ENCODE data around the gene PDZD2. TPM values are rescaled to one million over a fixed set of nuclear protein-coding genes. Genes with fewer than 3 reads are reported as not detected.

PDZD2 gene
- total RNA-seq, 1 experiment from 2014 or later, result 2.2 TPM

GRCh38 chr5:32023816-32024215 lies 384.9 kb downstream of the PDZD2 start:
- Histone ChIP-seq H3K9me3 (ENCODE audit: low read depth, low read length, poor library complexity, severe bottlenecking) (no peaks in the 10 kb centered on the region), H3K27ac (ENCODE audit: low read depth, low read length, poor library complexity, severe bottlenecking) (no peak overlapping the region), H3K4me3 (ENCODE audit: low read depth, low read length, poor library complexity, severe bottlenecking) (no peak overlapping the region), H3K4me1 (ENCODE audit: insufficient read depth, low read length, poor library complexity, severe bottlenecking) (peaks cover 18% of the 10 kb centered on the region), H3K36me3 (ENCODE audit: insufficient read depth, low read length, poor library complexity, severe bottlenecking) (no peaks in the 10 kb centered on the region), H3K27me3 (replicated peaks; ENCODE audit: insufficient read depth, low read depth, low read length, poor library complexity) (no peaks in the 10 kb centered on the region)
- intact Hi-C loops (cut with micrococcal nuclease; ENCODE audit: unreplicated experiment), result no loop called here
- ChIA-PET POLR2A (ENCODE audit: low non-redundant PET) (no interaction called here), CTCF (no interaction called here)
- BruUV-seq (replicated peaks), result no TSS peak
- TF ChIP-seq, protein P1, sequence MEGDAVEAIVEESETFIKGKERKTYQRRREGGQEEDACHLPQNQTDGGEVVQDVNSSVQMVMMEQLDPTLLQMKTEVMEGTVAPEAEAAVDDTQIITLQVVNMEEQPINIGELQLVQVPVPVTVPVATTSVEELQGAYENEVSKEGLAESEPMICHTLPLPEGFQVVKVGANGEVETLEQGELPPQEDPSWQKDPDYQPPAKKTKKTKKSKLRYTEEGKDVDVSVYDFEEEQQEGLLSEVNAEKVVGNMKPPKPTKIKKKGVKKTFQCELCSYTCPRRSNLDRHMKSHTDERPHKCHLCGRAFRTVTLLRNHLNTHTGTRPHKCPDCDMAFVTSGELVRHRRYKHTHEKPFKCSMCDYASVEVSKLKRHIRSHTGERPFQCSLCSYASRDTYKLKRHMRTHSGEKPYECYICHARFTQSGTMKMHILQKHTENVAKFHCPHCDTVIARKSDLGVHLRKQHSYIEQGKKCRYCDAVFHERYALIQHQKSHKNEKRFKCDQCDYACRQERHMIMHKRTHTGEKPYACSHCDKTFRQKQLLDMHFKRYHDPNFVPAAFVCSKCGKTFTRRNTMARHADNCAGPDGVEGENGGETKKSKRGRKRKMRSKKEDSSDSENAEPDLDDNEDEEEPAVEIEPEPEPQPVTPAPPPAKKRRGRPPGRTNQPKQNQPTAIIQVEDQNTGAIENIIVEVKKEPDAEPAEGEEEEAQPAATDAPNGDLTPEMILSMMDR (conservative IDR thresholded peaks at IDR 0.05; ENCODE audit: low read depth, low read length), result no peak
- no peak for TF ChIP-seq EZH2 (IDR thresholded peaks at IDR 0.05; ENCODE audit: borderline replicate concordance, low read depth, low read length, poor library complexity, severe bottlenecking)
- DNase-seq (ENCODE audit: low spot score), result no peak

GRCh38 chr5:32024751-32025150 lies 385.8 kb downstream of the PDZD2 start:
- CTCF ChIA-PET, result no interaction called here
- POLR2A ChIA-PET (ENCODE audit: low non-redundant PET), result no interaction called here
- no TSS peak for BruUV-seq (replicated peaks)
- H3K27me3 ChIP-seq (replicated peaks; ENCODE audit: insufficient read depth, low read depth, low read length, poor library complexity), result no peaks in the 10 kb centered on the region
- H3K4me1 ChIP-seq (ENCODE audit: insufficient read depth, low read length, poor library complexity, severe bottlenecking), result peaks cover 28% of the 10 kb centered on the region
- H3K36me3 ChIP-seq (ENCODE audit: insufficient read depth, low read length, poor library complexity, severe bottlenecking), result no peaks in the 10 kb centered on the region
- no peak overlapping the region for H3K4me3 ChIP-seq (ENCODE audit: low read depth, low read length, poor library complexity, severe bottlenecking)
- intact Hi-C loops (cut with micrococcal nuclease; ENCODE audit: unreplicated experiment), result no loop called here
- TF ChIP-seq, protein P1 (conservative IDR thresholded peaks at IDR 0.05; ENCODE audit: low read depth, low read length), result no peak
- no peak for TF ChIP-seq EZH2 (IDR thresholded peaks at IDR 0.05; ENCODE audit: borderline replicate concordance, low read depth, low read length, poor library complexity, severe bottlenecking)
- no peak for DNase-seq (ENCODE audit: low spot score)
- no peaks in the 10 kb centered on the region for H3K9me3 ChIP-seq (ENCODE audit: low read depth, low read length, poor library complexity, severe bottlenecking)
- no peak overlapping the region for H3K27ac ChIP-seq (ENCODE audit: low read depth, low read length, poor library complexity, severe bottlenecking)

GRCh38 chr5:32027093-32027716 lies 388.3 kb downstream of the PDZD2 start:
- Histone ChIP-seq H3K4me3 (ENCODE audit: low read depth, low read length, poor library complexity, severe bottlenecking) (peak overlapping the region; percentile 27), H3K9me3 (ENCODE audit: low read depth, low read length, poor library complexity, severe bottlenecking) (no peaks in the 10 kb centered on the region), H3K36me3 (ENCODE audit: insufficient read depth, low read length, poor library complexity, severe bottlenecking) (no peaks in the 10 kb centered on the region), H3K27me3 (replicated peaks; ENCODE audit: insufficient read depth, low read depth, low read length, poor library complexity) (no peaks in the 10 kb centered on the region), H3K4me1 (ENCODE audit: insufficient read depth, low read length, poor library complexity, severe bottlenecking) (peaks cover 52% of the 10 kb centered on the region), H3K27ac (ENCODE audit: low read depth, low read length, poor library complexity, severe bottlenecking) (peak overlapping the region; percentile 81)
- BruUV-seq (replicated peaks), result no TSS peak
- no peak for TF ChIP-seq EZH2 (IDR thresholded peaks at IDR 0.05; ENCODE audit: borderline replicate concordance, low read depth, low read length, poor library complexity, severe bottlenecking)
- TF ChIP-seq, protein P1 (conservative IDR thresholded peaks at IDR 0.05; ENCODE audit: low read depth, low read length), result no peak
- intact Hi-C loops (cut with micrococcal nuclease; ENCODE audit: unreplicated experiment), result no loop called here
- POLR2A ChIA-PET (ENCODE audit: low non-redundant PET), result interaction anchor here (0.6 kb wide), 1 partner anchor 131 kb away, joined by 5 read pairs; no protein-coding TSS in a partner anchor
- CTCF ChIA-PET, result interaction anchor here (0.6 kb wide), 2 partner anchors 329 to 770 kb away, joined by 3 to 6 read pairs; no protein-coding TSS in a partner anchor
- DNase-seq (ENCODE audit: low spot score), result no peak
